ENCODE data around the gene PCDHB7.

GRCh38 chr5:141135030-141135717, 37.3 kb upstream of the PCDHB7 start, which contains the start of gene PCDHB5:
- TF ChIP-seq CTCF (IDR thresholded peaks at IDR 0.05 in 8 of 11, conservative IDR thresholded peaks at IDR 0.05 in 3 of 11): peak in 5 of 11 experiments; percentile 11 to 39 (median 28)
- no peak for TF ChIP-seq POLR2A (IDR thresholded peaks at IDR 0.05)
